Omental fat pad (tissue), 4 donors: Measurements from ENCODE around the gene GIPC1. TPM values are rescaled to one million over a fixed set of nuclear protein-coding genes. Genes with fewer than 3 reads are reported as not detected.

Experiments
- ATAC-seq: fragments of 150-250 bp; one replicate; pipeline ENCODE4 v1.9.1; 2016; ENCODE audit warnings: mild to moderate bottlenecking, moderate library complexity; ENCODE audit not compliant: low FRiP score
- DNase-seq: peaks from one replicate; pipeline ENCODE4 v3.0.0-alpha.2; 2019; ENCODE audit warnings: low spot score
- CTCF ChIP-seq, 3 donors: fragments of 450-650 bp; IDR thresholded peaks; one replicate each; pipeline ENCODE4 v1.5.1; 2016 to 2017; ENCODE audit warnings: antibody characterized with exemption in 3 of 3, mild to moderate bottlenecking in 3 of 3, moderate library complexity in 2 of 3
- total RNA-seq, 4 donors: library from RNA; depleted of rRNA; stranded (reverse); fragments of >200 nt; gene quantifications; one replicate each; pipeline ENCODE4 v1.1.0, GENCODE V29; 2016

GIPC1 gene
- total RNA-seq, 4 donors from 2014 or later: 47.0 to 77.6 (median 59.0) TPM

GRCh38 chr19:14474827-14475226, 21.1 kb downstream of the GIPC1 start:
- ATAC-seq (no peak), DNase-seq (no peak)
- TF ChIP-seq CTCF (IDR thresholded peaks at IDR 0.05): no peak

GRCh38 chr19:14473978-14474578, 21.8 kb downstream of the GIPC1 start:
- no peak for TF ChIP-seq CTCF (IDR thresholded peaks at IDR 0.05)
- ATAC-seq (no peak), DNase-seq (no peak)

- no peak for TF ChIP-seq CTCF (IDR thresholded peaks at IDR 0.05)
- ATAC-seq (no peak), DNase-seq (no peak)
Measured at GRCh38 chr19:14473073-14473977, 22.6 kb downstream of the GIPC1 start.

- no peak for ATAC-seq
- peak; percentile 73 for DNase-seq
- peak in 2 of 3 donors; percentile 80 to 93 for TF ChIP-seq CTCF (IDR thresholded peaks at IDR 0.05)
Measured at GRCh38 chr19:14472202-14472938, 23.6 kb downstream of the GIPC1 start.

GRCh38 chr19:14471436-14472187, 24.3 kb downstream of the GIPC1 start:
- ATAC-seq (no peak), DNase-seq (no peak)
- no peak for TF ChIP-seq CTCF (IDR thresholded peaks at IDR 0.05)

- DNase-seq (no peak), ATAC-seq (no peak)
- no peak for TF ChIP-seq CTCF (IDR thresholded peaks at IDR 0.05)
Measured at GRCh38 chr19:14470031-14470876, 25.7 kb downstream of the GIPC1 start.
